SIG-M5 treated with dmso at 0.1 percent for 504 hours (cell line): Measurements from ENCODE around the gene NSF.
"Not testable (repeated sequence)": the region's sequence is repeated elsewhere in the genome, so short reads cannot be mapped to it uniquely, and the experiment has no call there.

Experiments
- DNase-seq: peaks from one replicate; lab custom pipeline; 2025; ENCODE audit not compliant: unreplicated experiment; lab: John Stamatoyannopoulos, UW

NSF gene

DNA sequence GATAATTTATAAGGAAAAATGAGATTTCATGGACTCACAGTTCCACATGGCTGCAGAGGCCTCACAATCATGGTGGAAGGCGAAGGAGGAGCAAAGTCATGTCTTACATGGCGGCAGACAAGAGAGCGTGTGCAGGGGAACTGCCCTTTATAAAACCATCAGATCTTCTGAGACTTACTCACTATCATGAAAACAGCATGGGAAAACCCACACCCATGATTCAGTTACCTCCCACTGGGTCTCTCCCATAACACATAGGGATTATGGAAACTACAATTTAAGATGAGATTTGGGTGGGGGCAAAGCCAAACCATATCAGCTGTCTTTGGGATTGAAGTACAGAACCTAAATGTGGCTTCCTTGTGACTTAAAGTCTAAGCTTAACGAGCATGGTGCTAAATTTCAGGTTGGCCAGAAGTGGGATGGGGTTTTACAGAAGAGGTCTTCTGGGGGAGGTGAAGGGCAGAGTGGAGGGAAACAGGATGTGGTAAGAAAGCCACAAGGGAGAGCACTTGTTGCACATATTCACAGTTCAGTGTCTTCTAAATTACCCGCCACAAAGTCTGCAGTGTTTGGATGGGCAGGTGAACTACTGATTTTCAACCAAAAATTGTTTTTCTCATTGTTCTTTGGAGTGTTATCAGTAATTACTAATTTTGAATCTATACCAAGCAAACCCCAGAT, 38.4 kb downstream of the NSF start:
- DNase-seq, result not testable (repeated sequence)

DNA sequence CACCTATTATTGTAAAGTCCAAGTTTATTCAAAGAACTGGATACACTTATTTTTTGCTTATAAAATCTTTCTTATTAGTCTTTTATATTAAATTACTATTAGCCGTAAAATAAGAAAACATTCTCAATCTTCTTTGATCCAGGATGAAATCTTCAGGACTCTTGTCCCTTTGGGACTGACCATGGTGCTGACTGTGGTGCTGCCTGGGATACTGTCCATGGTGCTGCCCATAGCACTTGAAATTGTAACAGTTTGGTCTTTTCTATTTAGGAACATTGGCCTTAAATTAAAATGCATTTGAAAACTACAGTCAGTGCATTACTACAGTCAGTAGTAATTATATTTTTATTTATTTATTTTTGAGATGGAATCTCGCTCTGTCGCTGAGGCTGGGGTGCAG, 41.7 kb downstream of the NSF start:
- not testable (repeated sequence) for DNase-seq

DNA sequence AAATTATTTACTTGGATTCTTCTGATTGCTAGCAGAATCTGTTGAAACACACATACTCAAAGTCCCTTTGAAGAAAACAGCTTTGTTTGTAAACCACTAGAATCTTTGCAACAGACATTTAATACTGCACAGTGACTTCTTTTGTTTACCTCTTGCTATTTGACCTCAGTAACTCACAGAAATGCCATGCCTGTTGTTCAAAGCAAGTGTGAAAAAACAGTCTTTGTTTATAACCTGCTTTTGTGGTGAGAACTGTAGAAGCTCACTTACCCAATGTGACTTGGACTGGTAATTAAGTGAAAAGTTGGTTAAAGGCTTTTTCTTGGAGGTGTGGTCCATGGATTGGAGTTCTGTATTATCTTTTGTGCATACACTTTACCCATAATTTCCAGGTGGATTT, 44.4 kb downstream of the NSF start:
- DNase-seq, result not testable (repeated sequence)

- not testable (repeated sequence) for DNase-seq
These were observed 51.6 kb downstream of the NSF start for GRCh38 chr17:46641861-46642656.

- DNase-seq, result not testable (repeated sequence)
These were observed 56.8 kb downstream of the NSF start for GRCh38 chr17:46647251-46647650.

DNA sequence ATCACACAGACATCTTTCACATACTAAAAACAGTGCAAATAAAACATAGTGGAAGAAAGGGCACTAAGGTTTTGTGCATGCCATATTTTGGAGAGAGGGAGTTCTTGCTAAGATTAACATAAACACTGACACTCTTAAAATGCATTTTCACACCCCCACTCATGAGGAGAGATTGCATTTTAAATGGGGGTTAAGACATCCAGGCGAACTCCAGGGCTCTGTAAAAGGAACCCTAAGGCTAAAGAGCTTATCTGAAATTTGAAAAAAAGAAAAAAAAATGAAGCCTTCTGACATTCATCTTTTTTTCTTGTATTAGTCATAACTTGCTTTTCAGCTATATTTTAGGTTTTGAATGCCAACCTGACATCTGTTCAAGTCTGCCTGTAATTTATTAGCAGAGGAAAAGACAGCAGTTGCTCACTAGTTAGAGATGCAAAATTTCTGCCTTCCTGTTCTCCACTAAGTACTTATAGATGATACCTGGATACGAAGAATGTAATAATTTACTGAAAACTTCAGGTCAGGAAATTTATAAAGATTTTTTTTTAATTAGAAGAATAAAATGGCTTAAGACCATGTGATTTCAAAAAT, 57.3 kb downstream of the NSF start:
- DNase-seq, result not testable (repeated sequence)

GRCh38 chr17:46649246-46649645, 58.8 kb downstream of the NSF start:
- not testable (repeated sequence) for DNase-seq

GRCh38 chr17:46652024-46652643, 61.7 kb downstream of the NSF start:
- not testable (repeated sequence) for DNase-seq

DNA sequence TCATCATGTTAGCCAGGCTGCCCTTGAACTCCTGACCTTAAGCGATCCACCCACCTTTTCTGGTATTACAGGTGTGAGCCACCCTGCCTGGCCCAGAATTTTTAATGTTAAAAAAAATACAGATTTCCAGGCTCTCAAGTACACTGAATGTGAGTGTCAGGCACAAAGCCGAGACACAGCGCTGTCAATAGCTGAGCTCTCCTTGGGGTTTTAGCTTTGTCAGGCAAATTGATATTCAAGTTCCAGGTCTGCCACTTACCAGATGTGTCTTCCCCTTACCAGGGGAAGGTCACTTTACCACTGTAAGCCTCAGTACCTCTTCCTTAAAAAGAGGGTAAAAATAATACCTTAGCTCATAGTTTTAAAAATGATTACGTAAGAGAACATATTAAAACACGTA, 67.8 kb downstream of the NSF start:
- DNase-seq, result not testable (repeated sequence)

- DNase-seq, result not testable (repeated sequence)
These were observed 69.2 kb downstream of the NSF start for GRCh38 chr17:46659702-46660101.

- DNase-seq, result not testable (repeated sequence)
These were observed 72.7 kb downstream of the NSF start for GRCh38 chr17:46663123-46663522.

DNA sequence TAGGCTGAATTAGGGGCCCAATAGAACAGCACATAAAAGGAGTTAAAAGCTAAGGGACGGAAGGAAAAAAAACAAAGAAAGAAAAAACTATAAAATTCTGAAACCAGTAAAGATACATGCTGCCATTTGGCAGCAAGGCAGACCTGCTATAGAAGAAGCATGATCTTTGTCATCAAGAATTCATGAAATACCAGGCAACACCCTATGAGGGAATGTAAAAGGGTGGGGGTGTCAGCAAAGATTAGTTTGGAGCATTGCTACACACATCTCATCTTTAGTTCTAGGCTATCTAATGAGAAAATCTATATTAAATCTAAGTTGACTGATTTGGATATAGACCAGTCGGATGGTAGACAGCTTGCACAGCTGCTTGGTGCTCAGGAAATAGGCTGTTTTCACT, 73.1 kb downstream of the NSF start:
- not testable (repeated sequence) for DNase-seq

GRCh38 chr17:46665969-46666368, 75.5 kb downstream of the NSF start:
- DNase-seq, result not testable (repeated sequence)

DNA sequence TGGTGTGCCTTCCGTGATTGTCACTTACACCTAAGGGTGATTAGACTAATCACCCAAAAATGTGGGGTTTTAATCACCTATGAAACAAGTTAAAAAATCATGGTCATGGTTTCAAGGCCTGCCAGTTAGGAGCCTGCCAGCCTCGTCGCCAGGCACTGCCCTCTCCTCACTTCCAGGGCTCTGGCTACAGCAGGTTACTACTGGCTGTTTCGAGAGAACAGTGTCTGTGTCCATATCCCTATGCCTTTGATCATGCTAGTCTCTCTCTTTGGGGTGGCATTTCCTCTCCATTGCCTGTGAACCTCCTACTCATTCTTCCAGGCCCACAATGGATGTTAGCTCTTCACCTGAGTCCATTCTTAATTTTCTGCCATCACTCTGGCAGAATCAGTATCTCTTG, 80.3 kb downstream of the NSF start:
- DNase-seq, result not testable (repeated sequence)

DNA sequence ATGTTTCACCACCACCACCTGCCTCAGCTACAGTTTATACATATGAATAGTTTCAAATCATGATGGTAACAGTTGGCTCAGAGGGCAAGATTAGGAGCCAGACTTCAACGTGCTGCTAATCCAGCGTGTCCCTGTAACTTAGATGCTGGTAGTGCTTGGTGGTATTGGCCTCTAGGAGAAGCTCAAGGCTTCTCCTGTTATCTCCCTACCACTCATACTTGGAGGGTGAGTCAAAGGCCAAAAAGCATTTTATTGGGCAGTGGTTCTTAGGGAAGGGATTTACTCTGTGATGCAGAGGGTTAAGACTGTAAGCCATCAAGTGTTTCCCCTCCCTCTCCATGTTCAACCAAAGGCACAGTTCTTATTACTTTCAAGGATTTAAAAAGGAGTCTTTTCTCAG, 82.3 kb downstream of the NSF start:
- DNase-seq, result not testable (repeated sequence)

DNA sequence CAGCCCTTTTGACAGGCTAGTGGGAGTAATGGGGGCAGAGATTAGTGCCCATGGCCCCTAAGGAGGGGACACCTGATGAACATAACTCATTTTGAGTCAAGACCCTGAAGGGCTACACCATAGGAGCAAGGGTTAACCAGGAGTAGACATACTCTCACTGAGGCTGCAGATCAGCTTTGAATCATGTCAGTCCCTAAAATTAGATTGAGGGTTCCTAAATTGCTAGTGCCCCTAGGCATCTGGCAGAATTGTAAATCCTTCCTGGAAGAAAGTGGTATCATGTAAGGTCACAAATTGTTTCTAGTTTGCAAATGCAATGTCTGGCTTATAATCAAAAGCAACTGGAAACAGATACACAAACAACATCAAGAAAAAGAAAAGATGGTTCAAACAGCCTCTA, 87.3 kb downstream of the NSF start:
- not testable (repeated sequence) for DNase-seq

DNA sequence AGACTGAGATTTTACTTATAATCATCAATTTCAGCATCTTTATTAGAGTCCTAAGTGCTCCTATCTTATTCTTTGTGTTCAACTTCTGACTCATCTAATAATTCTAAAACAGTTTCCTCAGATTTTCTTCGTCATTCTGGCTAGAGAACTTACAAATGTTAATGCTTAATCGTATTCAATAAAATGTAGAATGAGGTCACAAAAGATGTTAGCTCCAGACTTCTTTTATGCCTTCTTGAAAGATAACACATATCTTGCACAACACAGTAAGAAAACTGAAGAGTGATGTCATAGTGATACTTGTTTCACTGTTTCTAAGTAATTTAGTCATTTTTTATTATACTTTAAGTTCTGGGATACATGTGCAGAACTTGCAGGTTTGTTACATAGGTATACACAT, 93.2 kb downstream of the NSF start:
- not testable (repeated sequence) for DNase-seq

DNA sequence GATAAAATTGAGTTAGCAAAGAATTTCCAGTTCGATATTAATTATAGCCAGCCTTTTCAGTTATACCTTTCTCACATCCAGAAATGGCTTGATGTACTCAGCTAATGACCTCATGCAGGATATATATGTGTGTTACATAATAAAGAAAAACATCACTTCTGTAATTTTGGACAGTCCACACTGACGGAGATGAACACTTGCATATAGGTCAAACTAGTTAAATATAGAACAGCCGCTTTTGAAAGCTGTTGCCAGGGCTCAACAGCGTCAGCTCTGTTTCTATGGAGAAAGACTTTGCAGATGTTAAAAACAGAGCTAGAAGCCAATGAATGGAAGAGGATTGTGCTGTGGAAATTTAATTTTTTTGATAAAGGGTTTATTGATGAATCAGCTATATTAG, 94.8 kb downstream of the NSF start:
- DNase-seq, result not testable (repeated sequence)

- DNase-seq, result not testable (repeated sequence)
These were observed 101.7 kb downstream of the NSF start for GRCh38 chr17:46692196-46692595.

GRCh38 chr17:46693283-46693682, 102.8 kb downstream of the NSF start:
- not testable (repeated sequence) for DNase-seq

DNA sequence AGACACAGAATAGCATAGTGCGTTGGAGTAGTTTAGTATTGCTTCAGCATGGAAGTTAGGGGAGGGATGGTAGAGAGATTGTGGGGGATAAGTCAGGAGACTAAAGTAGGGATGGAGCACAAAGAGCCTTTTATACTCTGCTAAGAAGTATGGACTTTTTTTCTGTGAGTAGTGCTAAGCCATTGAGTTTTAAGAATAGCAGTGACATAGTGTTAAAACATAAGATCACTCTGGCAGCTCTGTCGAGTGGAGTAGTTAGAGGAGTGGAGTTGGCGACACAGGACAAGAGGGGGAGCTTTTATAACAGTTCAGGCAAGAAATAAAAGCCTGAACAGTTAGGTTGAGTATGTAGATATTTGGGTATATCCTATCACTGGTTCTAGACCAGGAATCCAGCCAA, 106.1 kb downstream of the NSF start:
- not testable (repeated sequence) for DNase-seq
